Keratinocyte (primary cell): ENCODE results near the gene CCDC192. TPM values are rescaled to one million over a fixed set of nuclear protein-coding genes. Genes with fewer than 3 reads are reported as not detected.

Experiments
- DNase-seq: peaks from one replicate; pipeline ENCODE4 v3.0.0-alpha.2; 2011; ENCODE audit warnings: low read depth, missing footprints, low spot score
- FAIRE-seq: peaks from 2 replicates; lab custom pipeline; 2011; peaks lifted over from hg19 to GRCh38; lab: Jason Lieb, UNC
- H2AFZ ChIP-seq: 2 replicates; pipeline ENCODE4 v1.6.0; 2012; ENCODE audit warnings: low read length, control low read depth, inconsistent platforms; ENCODE audit not compliant: control insufficient read depth
- H3K27ac ChIP-seq: 2 replicates; pipeline ENCODE4 v1.5.1; 2011; ENCODE audit warnings: low read length; ENCODE audit not compliant: control insufficient read depth, insufficient read depth
- H3K27me3 ChIP-seq: 3 replicates; pipeline ENCODE4 v1.6.0; 2011; ENCODE audit warnings: low read length; ENCODE audit not compliant: control insufficient read depth, insufficient read depth; ENCODE audit errors: extremely low read depth
- H3K36me3 ChIP-seq, 2 experiments: 2 replicates in 1 of 2; 3 replicates in 1 of 2; pipeline ENCODE4 v1.5.1; 2011; ENCODE audit warnings: low read length in 2 of 2, mild to moderate bottlenecking in 1 of 2; ENCODE audit not compliant: control insufficient read depth in 2 of 2, insufficient read depth in 2 of 2; ENCODE audit errors: extremely low read depth in 1 of 2
- H3K4me1 ChIP-seq: 3 replicates; pipeline ENCODE4 v1.5.1; 2011; ENCODE audit warnings: low read length; ENCODE audit not compliant: control insufficient read depth, insufficient read depth; ENCODE audit errors: extremely low read depth
- H3K4me2 ChIP-seq: 3 replicates; pipeline ENCODE4 v1.6.0; 2011; ENCODE audit warnings: low read depth, low read length; ENCODE audit not compliant: control insufficient read depth, insufficient read depth; ENCODE audit errors: extremely low read depth
- H3K4me3 ChIP-seq, 3 experiments: fragments of 200-600 bp in 1 of 3; sonication (generic) in 1 of 3; 2 replicates in 2 of 3; 3 replicates in 1 of 3; pipeline ENCODE4 v1.5.1; 2011 to 2016; ENCODE audit warnings: low read length in 3 of 3, mild to moderate bottlenecking in 3 of 3, control low read depth in 2 of 3, inconsistent platforms in 1 of 3, low read depth in 1 of 3, mixed read lengths in 1 of 3, mixed run types in 1 of 3, moderate library complexity in 1 of 3; ENCODE audit not compliant: control insufficient read depth in 2 of 3, insufficient read depth in 2 of 3; ENCODE audit errors: extremely low read depth in 1 of 3
- H3K79me2 ChIP-seq: 2 replicates; pipeline ENCODE4 v1.6.0; 2012; ENCODE audit warnings: low read length; ENCODE audit not compliant: control insufficient read depth, insufficient read depth
- H3K9ac ChIP-seq: 3 replicates; pipeline ENCODE4 v1.6.0; 2011; ENCODE audit warnings: low read length; ENCODE audit not compliant: control insufficient read depth, insufficient read depth; ENCODE audit errors: extremely low read depth
- H3K9me1 ChIP-seq: 3 replicates; pipeline ENCODE4 v1.6.0; 2011; ENCODE audit warnings: low read length; ENCODE audit not compliant: control insufficient read depth, insufficient read depth; ENCODE audit errors: extremely low read depth
- H3K9me3 ChIP-seq: 2 replicates; pipeline ENCODE4 v1.5.1; 2012; ENCODE audit warnings: low read depth, low read length; ENCODE audit not compliant: control insufficient read depth
- H4K20me1 ChIP-seq: 3 replicates; pipeline ENCODE4 v1.6.0; 2011; ENCODE audit warnings: low read length; ENCODE audit not compliant: control insufficient read depth, insufficient read depth; ENCODE audit errors: extremely low read depth
- EZH2 ChIP-seq: IDR thresholded peaks from one replicate; pipeline ENCODE4 v1.6.1; 2012; ENCODE audit warnings: inconsistent platforms, mild to moderate bottlenecking, low read length, moderate library complexity
- dilution Hi-C: fragments of 300-500 bp; cut with MboI; formaldehyde crosslinking; loops from one replicate; pipeline ENCODE4 v1.7.0; 2020; ENCODE audit warnings: low sequenced_read_pairs; ENCODE audit not compliant: extremely low pct_ligation_motif_present
- polyA plus RNA-seq, 5 experiments: library from polyadenylated mRNA; depleted of rRNA in 3 of 5; stranded (reverse) in 3 of 5; stranded (forward) in 1 of 5; unstranded in 1 of 5; fragments of >200 nt; gene quantifications; 1 replicate in 1 of 5; 2 replicates in 3 of 5; 3 replicates in 1 of 5; pipeline versions ENCODE4 v1.2.1 to v1.2.3, GENCODE V29; 2011 to 2012; ENCODE audit warnings: missing spikeins in 2 of 5, low read depth in 1 of 5, low replicate concordance in 1 of 5
- TF ChIP-seq, protein P1 (sequence below), 3 experiments: IDR thresholded peaks in 1 of 3; conservative IDR thresholded peaks in 1 of 3; optimal IDR thresholded peaks in 1 of 3; 2 replicates in 2 of 3; 3 replicates in 1 of 3; pipeline versions ENCODE3 to v1.5.1; 2011; ENCODE audit warnings: low read length in 3 of 3, mild to moderate bottlenecking in 3 of 3, moderate library complexity in 2 of 3, control low read depth in 1 of 3, inconsistent platforms in 1 of 3; ENCODE audit not compliant: insufficient read depth in 2 of 3; ENCODE audit errors: extremely low read depth in 1 of 3

Gene CCDC192
- polyA plus RNA-seq, 1 donor (not counting 4 experiments of a cell fraction or from before 2014, with no cell fraction given), result not detected

DNA sequence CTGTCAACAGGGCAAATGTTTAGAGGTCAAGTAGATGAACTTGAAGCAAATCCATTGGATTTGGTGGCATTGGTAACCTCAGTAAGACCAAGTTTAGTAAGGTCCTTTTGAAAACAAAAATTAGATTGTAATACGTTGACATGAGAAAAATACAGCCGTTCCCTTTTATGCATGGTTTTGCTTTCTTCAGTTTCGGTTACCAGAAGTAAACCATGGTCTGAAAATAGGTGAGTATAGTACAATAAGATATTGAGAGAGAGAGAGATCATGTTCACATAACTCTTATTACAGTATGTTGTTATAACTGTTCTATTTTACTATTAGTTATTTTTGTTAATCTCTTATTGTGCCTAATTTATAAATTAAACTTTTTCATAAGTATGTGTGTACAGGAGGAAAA, 223.8 kb downstream of the CCDC192 start:
- Histone ChIP-seq H2AFZ (no peak overlapping the region), H3K9ac (no peak overlapping the region), H3K4me3 (no peak overlapping the region), H3K27me3 (no peaks in the 10 kb centered on the region), H3K9me3 (no peaks in the 10 kb centered on the region), H3K9me1 (no peaks in the 10 kb centered on the region), H3K4me2 (no peak overlapping the region), H3K36me3 (no peaks in the 10 kb centered on the region), H3K79me2 (no peaks in the 10 kb centered on the region), H4K20me1 (no peaks in the 10 kb centered on the region), H3K4me1 (peaks cover 5% of the 10 kb centered on the region), H3K27ac (no peak overlapping the region)
- dilution Hi-C loops, result no loop called here
- DNase-seq (no peak), FAIRE-seq (no peak)
- TF ChIP-seq, protein P1, sequence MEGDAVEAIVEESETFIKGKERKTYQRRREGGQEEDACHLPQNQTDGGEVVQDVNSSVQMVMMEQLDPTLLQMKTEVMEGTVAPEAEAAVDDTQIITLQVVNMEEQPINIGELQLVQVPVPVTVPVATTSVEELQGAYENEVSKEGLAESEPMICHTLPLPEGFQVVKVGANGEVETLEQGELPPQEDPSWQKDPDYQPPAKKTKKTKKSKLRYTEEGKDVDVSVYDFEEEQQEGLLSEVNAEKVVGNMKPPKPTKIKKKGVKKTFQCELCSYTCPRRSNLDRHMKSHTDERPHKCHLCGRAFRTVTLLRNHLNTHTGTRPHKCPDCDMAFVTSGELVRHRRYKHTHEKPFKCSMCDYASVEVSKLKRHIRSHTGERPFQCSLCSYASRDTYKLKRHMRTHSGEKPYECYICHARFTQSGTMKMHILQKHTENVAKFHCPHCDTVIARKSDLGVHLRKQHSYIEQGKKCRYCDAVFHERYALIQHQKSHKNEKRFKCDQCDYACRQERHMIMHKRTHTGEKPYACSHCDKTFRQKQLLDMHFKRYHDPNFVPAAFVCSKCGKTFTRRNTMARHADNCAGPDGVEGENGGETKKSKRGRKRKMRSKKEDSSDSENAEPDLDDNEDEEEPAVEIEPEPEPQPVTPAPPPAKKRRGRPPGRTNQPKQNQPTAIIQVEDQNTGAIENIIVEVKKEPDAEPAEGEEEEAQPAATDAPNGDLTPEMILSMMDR (optimal IDR thresholded peaks at IDR 0.05 in 1 of 3, IDR thresholded peaks at IDR 0.05 in 1 of 3, conservative IDR thresholded peaks at IDR 0.05 in 1 of 3; ENCODE audit: extremely low read depth in 1 of 3, insufficient read depth in 2 of 3, low read length in 3 of 3), result no peak

DNA sequence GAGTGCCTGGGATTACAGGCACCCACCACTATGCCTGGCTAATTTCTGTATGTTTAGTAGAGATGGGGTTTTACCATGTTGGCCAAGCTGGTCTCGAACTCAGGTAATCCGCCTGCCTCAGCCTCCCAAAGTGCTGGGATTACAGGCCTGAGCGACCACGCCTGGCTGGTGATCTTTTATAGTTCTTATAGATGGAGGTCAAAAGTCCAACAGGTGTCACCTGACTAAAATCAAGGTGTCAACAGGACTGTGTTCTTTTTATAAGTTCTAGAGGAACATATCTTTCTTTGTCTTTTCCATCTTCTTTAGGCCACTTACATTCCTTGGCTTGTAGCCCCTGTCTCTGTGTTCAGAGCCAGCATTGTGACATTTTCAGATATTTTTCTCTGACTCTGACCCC, 224.9 kb downstream of the CCDC192 start:
- TF ChIP-seq, protein P1 (optimal IDR thresholded peaks at IDR 0.05 in 1 of 3, IDR thresholded peaks at IDR 0.05 in 1 of 3, conservative IDR thresholded peaks at IDR 0.05 in 1 of 3; ENCODE audit: extremely low read depth in 1 of 3, insufficient read depth in 2 of 3, low read length in 3 of 3), result no peak
- no peak for TF ChIP-seq EZH2
- dilution Hi-C loops, result no loop called here
- Histone ChIP-seq H3K4me1 (peaks cover 5% of the 10 kb centered on the region), H3K4me2 (no peak overlapping the region), H2AFZ (no peak overlapping the region), H3K36me3 (no peaks in the 10 kb centered on the region), H3K79me2 (no peaks in the 10 kb centered on the region), H3K9ac (no peak overlapping the region), H4K20me1 (no peaks in the 10 kb centered on the region), H3K4me3 (no peak overlapping the region), H3K9me1 (no peaks in the 10 kb centered on the region), H3K9me3 (no peaks in the 10 kb centered on the region), H3K27ac (no peak overlapping the region), H3K27me3 (no peaks in the 10 kb centered on the region)
- DNase-seq (no peak), FAIRE-seq (no peak)
